ENCODE data around the gene CNTNAP5. TPM values are rescaled to one million over a fixed set of nuclear protein-coding genes. Genes with fewer than 3 reads are reported as not detected.

The CNTNAP5 gene
- total RNA-seq, 4 donors from 2014 or later: not detected

DNA sequence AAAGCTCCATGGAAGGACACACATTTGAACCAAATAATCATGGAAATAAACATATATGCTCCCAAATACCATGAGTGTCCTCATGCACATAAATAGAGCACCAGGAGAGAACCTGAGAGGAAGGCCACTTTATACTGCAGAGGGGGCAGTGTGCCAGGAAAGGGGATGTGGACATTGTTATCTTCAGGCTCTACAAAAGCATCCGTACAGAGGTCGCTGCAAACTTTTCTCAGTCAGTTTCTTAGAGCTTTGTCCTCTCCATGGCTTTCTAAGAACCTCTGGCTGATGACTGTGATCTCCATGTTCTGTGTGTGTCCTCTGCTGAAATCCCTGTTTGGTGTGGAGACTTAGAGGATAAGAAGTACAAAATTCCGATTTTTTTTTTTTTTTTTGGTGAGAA is 515.7 kb downstream of the CNTNAP5 start:
- Histone ChIP-seq H3K27ac (no peak overlapping the region), H3K4me1 (no peaks in the 10 kb centered on the region), H3K27me3 (no peaks in the 10 kb centered on the region), H3K4me3 (no peak overlapping the region), H3K36me3 (no peaks in the 10 kb centered on the region), H3K9me3 (no peaks in the 10 kb centered on the region)
- DNase-seq (ENCODE audit: low spot score in 2 of 2): no peak
- TF ChIP-seq EP300 (IDR thresholded peaks at IDR 0.05) (no peak), POLR2A (IDR thresholded peaks at IDR 0.05) (no peak), POLR2AphosphoS5 (IDR thresholded peaks at IDR 0.05) (no peak)
- TF ChIP-seq, protein P1, sequence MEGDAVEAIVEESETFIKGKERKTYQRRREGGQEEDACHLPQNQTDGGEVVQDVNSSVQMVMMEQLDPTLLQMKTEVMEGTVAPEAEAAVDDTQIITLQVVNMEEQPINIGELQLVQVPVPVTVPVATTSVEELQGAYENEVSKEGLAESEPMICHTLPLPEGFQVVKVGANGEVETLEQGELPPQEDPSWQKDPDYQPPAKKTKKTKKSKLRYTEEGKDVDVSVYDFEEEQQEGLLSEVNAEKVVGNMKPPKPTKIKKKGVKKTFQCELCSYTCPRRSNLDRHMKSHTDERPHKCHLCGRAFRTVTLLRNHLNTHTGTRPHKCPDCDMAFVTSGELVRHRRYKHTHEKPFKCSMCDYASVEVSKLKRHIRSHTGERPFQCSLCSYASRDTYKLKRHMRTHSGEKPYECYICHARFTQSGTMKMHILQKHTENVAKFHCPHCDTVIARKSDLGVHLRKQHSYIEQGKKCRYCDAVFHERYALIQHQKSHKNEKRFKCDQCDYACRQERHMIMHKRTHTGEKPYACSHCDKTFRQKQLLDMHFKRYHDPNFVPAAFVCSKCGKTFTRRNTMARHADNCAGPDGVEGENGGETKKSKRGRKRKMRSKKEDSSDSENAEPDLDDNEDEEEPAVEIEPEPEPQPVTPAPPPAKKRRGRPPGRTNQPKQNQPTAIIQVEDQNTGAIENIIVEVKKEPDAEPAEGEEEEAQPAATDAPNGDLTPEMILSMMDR (IDR thresholded peaks at IDR 0.05): no peak
- WGBS: 61% methylated on average over 3 of the region's 3 CpGs

DNA sequence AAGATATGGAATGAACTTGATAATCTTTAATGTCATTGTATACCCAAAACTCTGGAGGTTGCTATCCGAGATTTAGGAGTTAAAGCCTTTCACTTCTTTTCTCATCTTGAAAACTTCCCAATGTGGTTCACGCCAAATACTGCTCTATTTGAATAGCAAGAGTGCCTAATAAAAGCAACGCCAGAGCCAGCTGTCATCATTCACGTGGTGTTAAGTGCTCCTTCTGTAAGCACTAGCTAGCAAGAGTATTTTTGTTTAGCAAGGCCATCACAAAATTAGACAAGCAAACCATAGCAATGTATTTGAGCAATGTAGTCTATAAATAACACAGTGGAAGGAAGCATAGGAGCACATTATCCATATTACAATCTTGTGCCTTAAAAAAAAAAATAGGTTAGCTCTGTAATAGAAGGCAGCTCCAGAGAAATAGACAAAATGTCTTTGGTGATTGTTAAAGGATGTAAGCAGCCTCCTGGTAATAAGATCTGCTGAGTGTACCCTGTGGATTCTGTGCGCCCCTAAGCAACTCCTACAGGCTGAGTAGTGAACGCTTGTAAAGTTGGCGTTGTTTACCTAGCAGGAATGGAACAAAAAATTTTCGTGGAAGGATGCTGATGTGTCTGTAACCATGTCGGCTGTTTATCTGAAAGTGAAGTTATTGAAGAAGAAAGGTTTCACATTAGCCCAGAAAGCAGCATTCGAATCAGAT is 518.0 kb downstream of the CNTNAP5 start:
- no peak overlapping the region for H3K4me3 ChIP-seq
- no peaks in the 10 kb centered on the region for H3K27me3 ChIP-seq
- no peak overlapping the region for H3K27ac ChIP-seq
- TF ChIP-seq EP300 (IDR thresholded peaks at IDR 0.05): no peak
- no peaks in the 10 kb centered on the region for H3K9me3 ChIP-seq
- DNase-seq (ENCODE audit: low spot score in 2 of 2): no peak
- no peaks in the 10 kb centered on the region for H3K4me1 ChIP-seq
- 68% methylated on average over 10 of the region's 10 CpGs for WGBS
- no peaks in the 10 kb centered on the region for H3K36me3 ChIP-seq

DNA sequence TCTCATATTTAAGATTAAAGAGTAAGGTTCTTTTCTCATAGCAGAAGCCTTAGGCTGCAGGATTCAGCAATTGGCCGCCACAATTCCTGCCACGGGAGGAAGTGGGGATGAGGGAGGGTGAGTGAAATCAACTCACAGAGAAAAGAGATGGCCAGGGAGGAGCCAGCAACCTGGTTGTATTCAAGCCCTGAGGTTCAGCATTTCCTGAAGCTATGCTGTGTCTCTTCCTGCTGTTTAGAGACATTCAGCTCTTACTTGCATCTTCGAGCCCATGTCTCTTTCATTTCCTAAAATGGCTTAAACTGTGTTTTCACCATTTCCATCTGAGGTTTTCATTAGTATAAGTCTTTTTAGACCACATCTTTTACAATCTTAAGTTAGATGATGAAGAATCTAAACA is 522.6 kb downstream of the CNTNAP5 start:
- 70% methylated on average over 3 of the region's 3 CpGs for WGBS
- Histone ChIP-seq H3K27me3 (no peaks in the 10 kb centered on the region), H3K4me3 (no peak overlapping the region), H3K9me3 (no peaks in the 10 kb centered on the region), H3K36me3 (no peaks in the 10 kb centered on the region), H3K27ac (no peak overlapping the region), H3K4me1 (no peaks in the 10 kb centered on the region)
- no peak for DNase-seq (ENCODE audit: low spot score in 2 of 2)
- TF ChIP-seq POLR2A (IDR thresholded peaks at IDR 0.05) (no peak), POLR2AphosphoS5 (IDR thresholded peaks at IDR 0.05) (no peak), EP300 (IDR thresholded peaks at IDR 0.05) (no peak)
- TF ChIP-seq, protein P1 (IDR thresholded peaks at IDR 0.05): no peak

DNA sequence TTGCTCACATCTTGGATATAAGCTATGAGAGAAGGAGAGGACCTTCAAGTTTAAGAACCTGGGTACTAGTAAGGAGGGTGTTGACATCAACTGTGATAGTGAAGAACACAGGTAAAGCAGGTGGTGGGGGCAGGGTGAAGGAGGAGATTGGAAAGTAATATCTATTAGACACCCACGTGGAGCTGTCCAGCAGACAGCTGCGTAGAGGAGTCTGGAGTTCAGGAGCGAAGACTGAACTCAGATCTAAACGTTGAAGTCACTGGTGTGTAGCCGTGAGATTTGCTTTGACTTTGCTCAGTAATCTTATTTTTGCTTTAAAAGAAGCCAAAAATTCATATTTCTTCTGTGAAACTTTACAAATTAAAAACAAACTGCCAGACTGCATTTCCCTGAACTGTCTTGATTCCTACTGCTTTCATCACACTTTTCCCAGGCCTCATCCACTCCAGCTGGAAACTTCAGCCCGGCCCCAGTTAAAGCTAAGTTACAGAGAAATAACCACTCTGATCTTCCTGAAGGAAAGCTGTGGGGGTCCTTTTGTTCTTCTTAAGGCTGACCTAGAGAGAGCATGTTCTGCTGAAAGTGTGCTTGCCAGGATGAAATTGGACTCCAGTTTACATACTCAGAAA is 533.3 kb downstream of the CNTNAP5 start:
- WGBS: 61% methylated on average over 6 of the region's 6 CpGs
- no peak overlapping the region for H3K4me3 ChIP-seq
- H3K9me3 ChIP-seq: no peaks in the 10 kb centered on the region

DNA sequence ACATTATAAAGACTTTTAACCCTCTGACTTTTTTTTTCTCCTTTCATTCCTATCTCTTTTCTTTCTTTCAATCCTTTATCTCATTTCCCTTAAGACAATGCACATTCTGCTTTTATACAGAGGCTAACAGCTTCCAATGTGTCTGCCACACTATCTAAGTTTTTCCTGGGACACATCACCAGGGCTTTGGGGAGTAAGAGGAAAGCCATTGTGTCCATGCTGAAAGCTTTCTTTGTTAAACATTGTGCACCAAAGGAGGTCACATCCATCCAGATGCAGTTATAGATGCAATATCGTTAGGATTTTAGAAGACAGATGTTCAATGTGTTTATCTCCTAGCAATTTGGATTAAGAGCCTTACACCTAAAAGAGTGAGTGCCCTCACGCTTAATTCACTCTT is 534.1 kb downstream of the CNTNAP5 start:
- H3K4me1 ChIP-seq: no peaks in the 10 kb centered on the region
- DNase-seq (ENCODE audit: low spot score in 2 of 2): no peak

More for the DNA sequence above, 533.3 kb downstream of the CNTNAP5 start:
- Histone ChIP-seq H3K36me3 (no peaks in the 10 kb centered on the region), H3K27me3 (no peaks in the 10 kb centered on the region), H3K4me1 (no peaks in the 10 kb centered on the region), H3K27ac (no peak overlapping the region)
- no peak for DNase-seq (ENCODE audit: low spot score in 2 of 2)
- no peak for TF ChIP-seq EP300 (IDR thresholded peaks at IDR 0.05)
- TF ChIP-seq, protein P1 (IDR thresholded peaks at IDR 0.05): no peak
- no peak for TF ChIP-seq POLR2A (IDR thresholded peaks at IDR 0.05)
- no peak for TF ChIP-seq POLR2AphosphoS5 (IDR thresholded peaks at IDR 0.05)

More for the DNA sequence above, 534.1 kb downstream of the CNTNAP5 start:
- Histone ChIP-seq H3K9me3 (no peaks in the 10 kb centered on the region), H3K36me3 (no peaks in the 10 kb centered on the region), H3K27me3 (no peaks in the 10 kb centered on the region), H3K27ac (no peak overlapping the region), H3K4me3 (no peak overlapping the region)
- WGBS: 45% methylated on average over 2 of the region's 2 CpGs
- TF ChIP-seq EP300 (IDR thresholded peaks at IDR 0.05): no peak
- no peak for TF ChIP-seq POLR2AphosphoS5 (IDR thresholded peaks at IDR 0.05)
- TF ChIP-seq, protein P1 (IDR thresholded peaks at IDR 0.05): no peak
- no peak for TF ChIP-seq POLR2A (IDR thresholded peaks at IDR 0.05)
